GM18858 (cell line): ENCODE results near the gene RASAL2.
"Not testable (repeated sequence)": the region's sequence is repeated elsewhere in the genome, so short reads cannot be mapped to it uniquely, and the experiment has no call there.

Experiments used
- ATAC-seq: cut with Tn5 transposase; IDR thresholded peaks from one replicate; pipeline ENCODE4 v1.9.1; 2021; ENCODE audit not compliant: unreplicated experiment

The RASAL2 gene

GRCh38 chr1:178220094-178220493 is 126.2 kb downstream of the RASAL2 start:
- no peak for ATAC-seq

- no peak for ATAC-seq
These were observed 129.4 kb downstream of the RASAL2 start for GRCh38 chr1:178223289-178223688.

- ATAC-seq = no peak
These were observed 130.5 kb downstream of the RASAL2 start for GRCh38 chr1:178224358-178224757.

- ATAC-seq = no peak
These were observed 137.0 kb downstream of the RASAL2 start for GRCh38 chr1:178230881-178231409.

- ATAC-seq = no peak
These were observed 138.2 kb downstream of the RASAL2 start for GRCh38 chr1:178232108-178232507.

GRCh38 chr1:178232949-178233348 is 139.0 kb downstream of the RASAL2 start:
- no peak for ATAC-seq

- no peak for ATAC-seq
These were observed 143.2 kb downstream of the RASAL2 start for GRCh38 chr1:178237121-178237520.

GRCh38 chr1:178238722-178239510 is 145.0 kb downstream of the RASAL2 start:
- no peak for ATAC-seq

- no peak for ATAC-seq
These were observed 147.2 kb downstream of the RASAL2 start for GRCh38 chr1:178241057-178241456.

GRCh38 chr1:178241837-178242236 is 147.9 kb downstream of the RASAL2 start:
- ATAC-seq = no peak

- no peak for ATAC-seq
These were observed 149.2 kb downstream of the RASAL2 start for GRCh38 chr1:178243119-178243518.

- ATAC-seq = no peak
These were observed 150.0 kb downstream of the RASAL2 start for GRCh38 chr1:178243890-178244289.

GRCh38 chr1:178248284-178248683 is 154.4 kb downstream of the RASAL2 start:
- not testable (repeated sequence) for ATAC-seq

GRCh38 chr1:178253581-178253980 is 159.7 kb downstream of the RASAL2 start:
- ATAC-seq = not testable (repeated sequence)

- ATAC-seq = no peak
These were observed 160.5 kb downstream of the RASAL2 start for GRCh38 chr1:178254433-178254832.

- ATAC-seq = no peak
These were observed 164.6 kb downstream of the RASAL2 start for GRCh38 chr1:178258536-178258935.

GRCh38 chr1:178262120-178262500 is 168.2 kb downstream of the RASAL2 start:
- ATAC-seq = no peak

- no peak for ATAC-seq
These were observed 169.4 kb downstream of the RASAL2 start for GRCh38 chr1:178263341-178263740.

GRCh38 chr1:178266113-178266512 is 172.2 kb downstream of the RASAL2 start:
- no peak for ATAC-seq

GRCh38 chr1:178266619-178267066 is 172.7 kb downstream of the RASAL2 start:
- ATAC-seq = no peak

- ATAC-seq = no peak
These were observed 173.8 kb downstream of the RASAL2 start for GRCh38 chr1:178267646-178268094.

- ATAC-seq = no peak
These were observed 177.6 kb downstream of the RASAL2 start for GRCh38 chr1:178271471-178271870.
